Adrenal gland (tissue), 5 donors: ENCODE data around the gene SAPCD1.

Experiments used
- CTCF ChIP-seq, 6 experiments: fragments of 450-650 bp in 4 of 6; fragments of 200-600 bp in 2 of 6; sonication (generic) in 1 of 6; IDR thresholded peaks; 1 replicate in 5 of 6; 2 replicates in 1 of 6; pipeline versions ENCODE4 v1.5.1 to v1.8.0; 2016 to 2021; ENCODE audit warnings: antibody characterized with exemption in 6 of 6, mild to moderate bottlenecking in 2 of 6, moderate library complexity in 1 of 6
- POLR2A ChIP-seq, 2 donors: fragments of 450-650 bp; IDR thresholded peaks; one replicate each; pipeline ENCODE4 v1.6.1; 2017; ENCODE audit warnings: antibody characterized with exemption in 2 of 2, mild to moderate bottlenecking in 2 of 2, moderate library complexity in 1 of 2
- donor health status: DM: no; HTN: no; CAD: no.

DNA sequence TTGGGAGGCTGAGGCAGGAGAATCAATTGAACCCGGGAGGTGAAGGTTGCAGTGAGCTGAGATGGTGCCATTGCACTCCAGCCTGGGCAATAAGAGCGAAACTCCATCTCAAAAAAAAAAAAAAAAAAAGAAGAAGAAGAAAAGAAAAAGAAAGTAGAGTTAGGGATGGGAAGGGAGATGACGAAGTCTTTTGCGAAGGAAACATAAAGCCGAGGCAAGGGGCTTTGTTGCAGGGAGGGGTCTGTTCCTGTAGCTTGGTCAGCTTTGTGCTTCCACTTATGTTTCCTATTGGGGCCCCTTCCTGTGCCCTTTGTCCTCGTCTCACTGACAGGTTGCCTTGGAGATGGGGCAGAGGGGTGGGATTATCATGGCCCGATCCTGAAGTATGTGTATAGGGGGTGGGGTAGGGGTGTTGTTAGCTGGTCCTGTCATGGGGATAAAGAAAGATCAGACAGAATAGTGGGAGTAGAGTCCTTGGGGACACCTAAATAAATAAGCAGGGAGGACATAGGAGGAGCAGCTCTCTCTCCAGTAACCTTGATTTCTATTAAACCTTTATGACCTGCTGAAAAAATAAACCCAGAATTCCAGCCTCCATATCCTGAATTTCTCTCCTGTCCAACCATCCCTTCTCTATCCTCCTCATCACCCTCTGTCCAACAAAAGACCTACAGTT, 25.0 kb upstream of the SAPCD1 start:
- TF ChIP-seq CTCF (IDR thresholded peaks at IDR 0.05) (no peak), POLR2A (IDR thresholded peaks at IDR 0.05) (no peak)
